ENCODE measurements around the gene CMIP.

- TF ChIP-seq CTCF (IDR thresholded peaks at IDR 0.05; ENCODE audit: borderline replicate concordance, extremely low read depth, low read length, poor library complexity, severe bottlenecking) (no peak), EZH2 (IDR thresholded peaks at IDR 0.05; ENCODE audit: borderline replicate concordance, low read depth, low read length, severe bottlenecking) (no peak)
Measured at GRCh38 chr16:81597079-81597658, 152.6 kb downstream of the CMIP start.
